Activated T-cell treated with anti-CD3 and anti-CD28 coated beads for 48 hours (primary cell): ENCODE data around the gene C15orf62.

Experiments used
- DNase-seq: peaks from one replicate; pipeline ENCODE4 v3.0.0-alpha.2; 2020; ENCODE audit warnings: low read depth

The C15orf62 gene

GRCh38 chr15:40815042-40815698, 45.4 kb downstream of the C15orf62 start:
- DNase-seq, result no peak

- no peak for DNase-seq
Observed at GRCh38 chr15:40819048-40819447, 49.3 kb downstream of the C15orf62 start.

GRCh38 chr15:40821195-40821594, 51.4 kb downstream of the C15orf62 start:
- no peak for DNase-seq
